ENCODE measurements around the gene SCNN1A.

Gene SCNN1A

DNA sequence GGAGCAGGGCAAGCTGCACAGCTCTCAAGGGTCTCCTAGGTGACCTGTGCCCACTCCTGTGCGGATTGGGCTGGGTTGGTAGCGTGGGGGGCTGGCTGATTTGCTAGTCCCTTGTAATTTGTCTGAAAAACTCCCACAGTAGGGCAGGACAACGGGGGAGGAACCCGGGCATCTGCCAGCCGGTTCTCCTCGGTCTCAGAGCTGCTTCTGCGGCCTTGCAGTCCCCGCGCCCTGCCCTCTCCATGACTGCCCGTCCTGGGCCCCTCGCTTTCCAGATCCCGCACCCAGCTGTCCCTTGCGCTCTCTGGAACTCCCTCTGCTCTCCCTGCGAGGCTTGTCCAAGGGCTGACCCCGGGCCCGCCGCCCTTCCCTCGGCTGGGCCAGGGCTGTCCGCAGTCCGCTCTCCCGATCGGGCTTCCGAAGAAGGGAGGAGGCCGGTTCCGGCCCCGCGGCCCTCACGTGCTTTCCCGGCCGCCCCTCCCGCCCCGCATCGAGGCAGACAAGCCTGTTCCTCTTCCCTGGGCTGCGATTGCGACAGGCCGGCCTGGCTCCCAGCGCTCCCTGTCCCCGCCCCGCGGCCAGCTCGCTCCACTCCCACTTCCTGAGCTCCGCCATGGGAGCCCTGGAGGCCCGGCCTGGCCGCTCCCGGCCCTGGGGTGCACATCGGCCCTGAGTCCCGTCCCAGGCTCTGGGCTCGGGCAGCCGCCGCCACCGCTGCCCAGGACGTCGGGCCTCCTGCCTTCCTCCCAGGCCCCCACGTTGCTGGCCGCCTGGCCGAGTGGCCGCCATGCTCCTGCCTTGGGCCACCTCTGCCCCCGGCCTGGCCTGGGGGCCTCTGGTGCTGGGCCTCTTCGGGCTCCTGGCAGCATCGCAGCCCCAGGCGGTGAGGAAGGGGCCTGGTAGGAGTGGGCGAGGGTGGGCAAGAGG, 8.5 kb upstream of the SCNN1A start, which contains the start of gene LTBR:
LTBR (plus strand) TSS at position 591 of the 927 bp plus-strand sequence; CDS start at position 788, 197 bp downstream.
- DNase-seq = no peak

- DNase-seq = no peak
Observed at GRCh38 chr12:6382982-6383381, 7.6 kb upstream of the SCNN1A start.

GRCh38 chr12:6382371-6382770, 7.0 kb upstream of the SCNN1A start:
- DNase-seq = no peak

DNA sequence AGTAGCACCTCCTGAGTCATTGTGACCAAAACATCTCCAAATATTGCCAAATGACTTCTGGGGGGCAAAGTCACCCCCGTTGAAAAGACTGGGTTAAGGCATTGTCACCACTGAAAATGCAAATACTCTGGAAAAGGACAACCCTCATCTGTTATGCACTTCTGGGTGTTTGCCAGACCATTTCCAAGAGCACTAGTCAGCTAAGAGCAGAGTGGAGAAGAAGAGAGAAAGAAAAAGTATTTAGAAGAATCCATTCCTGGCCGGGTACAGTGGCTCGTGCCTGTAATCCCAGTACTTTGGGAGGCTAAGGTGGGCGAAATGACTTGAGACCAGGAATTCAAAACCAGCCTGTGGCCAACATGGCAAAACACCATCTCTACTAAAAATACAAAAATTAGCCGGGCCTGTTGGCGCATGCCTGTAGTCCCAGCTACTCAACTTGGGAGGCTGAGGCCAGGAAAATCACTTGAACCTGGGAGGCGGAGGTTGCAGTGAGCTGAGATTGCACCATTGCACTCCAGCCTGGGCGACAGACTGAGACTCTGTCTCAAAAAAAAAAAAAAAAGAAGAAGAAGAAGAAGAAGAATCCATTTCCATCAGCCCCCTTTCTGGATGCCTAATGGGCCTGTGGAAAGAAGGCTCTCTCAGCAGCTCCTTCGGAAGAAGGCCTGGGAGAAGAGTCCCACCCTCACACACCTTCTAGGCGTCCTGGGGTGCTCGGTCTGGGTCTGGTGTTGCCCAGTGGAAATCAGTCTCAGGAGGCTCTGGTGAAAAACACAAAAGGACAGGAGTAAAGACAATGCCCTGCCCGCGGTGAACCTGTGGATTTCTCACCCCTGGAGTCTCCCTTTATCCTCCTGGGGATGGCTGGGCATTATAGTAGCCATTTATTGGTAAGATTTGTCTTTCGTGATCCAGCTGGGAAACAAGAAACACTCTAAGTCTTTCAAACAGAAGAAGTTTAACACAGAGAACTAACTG, 5.1 kb upstream of the SCNN1A start:
- no peak for DNase-seq

DNA sequence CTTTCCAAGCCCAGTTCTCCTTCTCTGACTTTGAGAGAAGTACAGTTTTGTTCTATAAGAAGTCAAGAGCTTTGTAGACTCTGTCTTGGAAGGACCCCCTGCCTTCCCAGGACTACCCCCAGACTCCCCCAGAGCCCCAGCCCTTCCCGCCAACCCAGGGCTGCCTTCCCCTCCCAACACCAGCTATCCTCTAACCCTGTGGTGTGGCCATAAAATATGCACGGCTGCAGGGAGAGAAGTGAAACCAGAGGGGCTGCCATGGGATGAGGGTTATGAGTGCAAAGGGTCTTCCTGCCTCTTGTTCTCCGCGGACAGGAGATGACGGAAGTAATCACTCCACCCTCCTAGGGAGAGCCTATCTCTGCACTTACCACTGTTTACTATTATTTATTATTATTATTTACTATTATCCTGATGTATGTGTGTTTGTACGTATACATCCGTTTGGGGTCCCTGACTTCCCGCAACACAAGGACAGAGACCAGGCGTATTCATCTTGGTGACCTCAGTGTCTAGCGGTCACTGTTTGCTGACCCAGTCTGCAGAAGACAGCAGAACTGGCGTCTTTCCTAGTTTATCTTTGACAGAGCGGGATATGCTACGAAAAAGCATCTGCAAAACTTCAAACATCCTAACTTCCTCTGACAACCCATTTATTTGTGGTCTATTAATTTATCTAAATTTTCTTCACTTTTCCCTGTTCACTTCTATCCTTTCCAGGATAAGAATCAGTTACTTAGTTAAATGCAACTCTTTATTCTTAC, 3.5 kb upstream of the SCNN1A start:
- DNase-seq = no peak

- DNase-seq = no peak
Observed at GRCh38 chr12:6377667-6377994, 2.3 kb upstream of the SCNN1A start.

- DNase-seq = no peak
Observed at GRCh38 chr12:6376870-6377666, 1.7 kb upstream of the SCNN1A start.

DNA sequence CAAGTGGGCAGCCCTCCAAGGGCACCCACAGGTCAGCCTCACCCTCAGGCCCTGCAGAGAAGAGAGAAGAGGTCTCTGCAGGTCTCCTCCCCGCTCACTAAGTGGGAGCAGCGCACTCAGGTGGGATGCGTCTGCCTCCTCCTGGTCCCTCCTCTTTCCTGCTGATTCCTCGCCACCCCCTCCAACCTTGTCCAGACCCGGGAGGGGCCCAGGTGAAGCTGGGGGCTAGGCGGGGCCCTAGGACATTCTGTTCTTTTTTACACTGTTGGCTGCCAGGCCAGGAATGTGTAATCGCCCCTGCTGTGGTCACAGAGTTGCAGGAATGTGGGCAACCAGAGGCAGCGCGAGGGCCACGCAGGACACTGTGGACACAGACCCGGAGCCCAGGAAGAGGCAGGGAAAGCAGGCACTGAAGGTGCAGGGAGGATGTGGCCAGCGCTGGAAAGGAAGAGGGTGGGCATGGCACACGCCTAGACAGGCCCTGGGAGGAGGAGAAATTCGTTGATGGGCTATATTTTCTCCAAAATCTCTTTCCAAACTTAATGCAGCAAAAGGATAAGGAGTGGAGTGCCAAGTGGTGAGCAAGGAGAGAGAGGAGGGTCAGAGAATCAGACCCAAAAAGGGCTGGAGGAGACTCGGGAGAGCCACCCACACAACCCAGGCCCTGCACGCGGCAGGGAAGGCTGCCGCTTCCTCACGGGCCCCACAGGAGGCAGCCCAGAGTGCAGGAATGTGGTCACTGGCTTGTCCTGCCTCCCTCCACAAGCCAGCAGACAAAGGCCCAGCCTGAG, 911 bp upstream of the SCNN1A start:
- no peak for DNase-seq

DNA sequence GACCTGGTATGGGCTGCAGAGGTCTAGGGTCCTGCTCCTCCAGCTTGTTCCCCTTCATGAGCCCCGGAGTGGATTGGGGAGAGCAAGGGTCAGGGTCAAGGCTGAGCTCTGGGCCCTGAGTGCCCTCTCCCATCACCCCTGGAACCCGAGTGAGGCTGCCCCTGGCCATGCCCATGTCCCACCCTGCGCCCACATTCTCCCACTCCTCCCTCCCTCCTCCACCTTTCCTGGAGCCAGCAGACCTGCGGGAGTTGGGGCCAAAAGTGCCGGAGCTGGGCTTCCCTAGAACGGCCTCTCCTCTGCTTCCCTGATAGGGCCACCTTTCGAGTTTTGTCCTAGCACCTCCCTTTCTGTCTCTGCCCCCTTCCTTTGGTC, 590 bp downstream of the SCNN1A start:
- no peak for DNase-seq

DNA sequence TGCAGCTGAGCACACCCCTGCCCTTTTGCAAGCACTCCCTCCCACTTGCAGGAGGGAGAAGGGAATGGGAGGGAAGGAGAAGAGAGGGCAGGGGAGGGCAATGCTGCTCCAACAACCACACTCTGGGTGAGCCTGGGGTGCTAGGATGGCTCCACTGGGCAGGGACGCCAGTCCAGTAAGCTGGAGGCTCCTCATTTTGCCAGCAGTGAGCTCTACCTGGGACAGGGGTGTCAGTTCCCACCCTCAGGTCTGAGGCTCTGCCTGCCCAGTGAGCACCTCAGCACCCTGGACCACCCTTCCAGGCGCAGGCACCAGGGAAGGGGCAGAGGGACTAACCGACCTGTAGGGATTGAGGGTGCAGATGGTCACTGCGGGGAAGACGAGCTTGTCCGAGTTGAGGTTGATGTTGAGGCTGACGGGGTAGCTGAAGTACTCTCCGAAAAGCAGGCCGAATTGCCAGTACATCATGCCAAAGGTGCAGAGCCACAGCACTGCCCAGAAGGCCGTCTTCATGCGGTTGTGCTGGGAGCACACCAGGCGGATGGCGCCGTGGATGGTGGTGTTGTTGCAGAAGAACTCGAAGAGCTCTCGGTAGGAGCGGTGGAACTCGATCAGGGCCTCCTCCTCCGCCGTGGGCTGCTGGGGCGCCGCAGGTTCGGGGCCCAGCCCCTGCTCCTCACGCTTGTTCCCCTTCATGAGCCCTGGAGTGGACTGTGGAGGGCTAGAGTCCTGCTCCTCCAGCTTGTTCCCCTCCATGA, 1.2 kb downstream of the SCNN1A start:
- DNase-seq = no peak

DNA sequence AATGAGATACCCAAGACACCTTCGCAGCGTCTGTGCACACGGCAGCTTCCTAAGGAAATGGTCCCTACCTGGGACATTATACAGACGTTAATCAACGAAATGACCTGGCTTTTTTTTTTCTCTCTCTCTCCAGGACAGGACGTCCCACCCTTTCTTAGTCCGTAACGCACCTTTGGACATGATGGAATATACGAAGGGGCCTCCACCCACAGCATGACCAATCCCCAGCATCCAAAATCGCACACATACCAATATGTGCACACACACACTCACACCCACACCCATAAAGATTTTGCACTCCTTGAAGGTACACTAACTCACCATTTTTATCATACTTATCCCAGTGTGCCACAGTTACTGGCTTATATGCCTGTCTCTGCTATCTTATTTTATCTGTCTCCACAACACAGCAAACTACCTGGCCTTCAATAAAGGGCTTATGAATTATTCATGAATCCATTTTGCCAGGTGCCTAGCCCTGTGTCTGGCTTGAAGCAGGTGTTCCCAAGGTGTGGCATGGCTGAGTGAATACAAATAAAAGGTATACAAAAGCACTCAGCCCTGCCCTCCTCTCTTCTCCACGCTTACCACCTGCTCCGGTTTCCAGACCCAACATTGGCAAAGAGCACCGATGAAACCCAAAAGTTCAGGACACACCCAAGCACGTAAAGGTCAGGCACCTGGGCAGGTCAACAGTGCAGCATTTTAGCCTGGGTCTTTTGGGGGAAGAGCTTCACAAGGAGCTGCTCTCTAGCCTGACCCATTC, 2.2 kb downstream of the SCNN1A start:
- DNase-seq = no peak

GRCh38 chr12:6372403-6373003, 2.9 kb downstream of the SCNN1A start:
- DNase-seq = no peak

- DNase-seq = no peak
Observed at GRCh38 chr12:6370994-6371754, 4.2 kb downstream of the SCNN1A start.

GRCh38 chr12:6370576-6370935, 4.8 kb downstream of the SCNN1A start:
- no peak for DNase-seq

DNA sequence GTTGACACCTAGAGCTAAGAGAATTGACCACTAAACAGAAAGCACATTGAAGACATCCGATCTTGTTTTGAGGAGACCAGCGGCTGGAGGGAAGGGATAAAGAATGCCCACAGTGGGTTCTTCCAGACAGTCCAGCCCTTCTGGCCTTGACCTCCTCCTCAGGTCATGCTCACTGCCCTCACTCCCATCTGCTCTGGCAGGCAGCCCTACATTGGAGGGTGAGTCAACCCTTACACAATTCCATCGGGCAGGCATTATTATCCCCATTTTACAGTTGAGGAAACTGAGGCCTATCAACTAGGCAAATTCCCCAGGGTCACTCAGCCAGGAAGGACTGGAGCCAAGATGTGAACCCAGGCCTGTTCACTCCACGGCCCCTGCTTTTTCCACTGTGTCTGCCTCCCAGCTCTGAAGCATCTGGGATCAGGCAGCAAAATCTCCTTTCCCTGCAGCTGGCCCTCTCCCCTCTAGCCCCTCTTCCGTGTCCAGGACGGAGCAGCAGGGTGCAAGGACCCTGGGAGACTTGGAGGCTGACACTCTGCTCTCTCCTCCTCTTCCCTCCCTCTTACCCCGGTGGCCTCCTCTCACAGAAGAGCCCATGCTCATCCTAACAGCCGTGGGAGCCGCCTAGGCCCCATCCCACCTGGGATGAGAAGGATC, 5.3 kb downstream of the SCNN1A start:
- no peak for DNase-seq

DNA sequence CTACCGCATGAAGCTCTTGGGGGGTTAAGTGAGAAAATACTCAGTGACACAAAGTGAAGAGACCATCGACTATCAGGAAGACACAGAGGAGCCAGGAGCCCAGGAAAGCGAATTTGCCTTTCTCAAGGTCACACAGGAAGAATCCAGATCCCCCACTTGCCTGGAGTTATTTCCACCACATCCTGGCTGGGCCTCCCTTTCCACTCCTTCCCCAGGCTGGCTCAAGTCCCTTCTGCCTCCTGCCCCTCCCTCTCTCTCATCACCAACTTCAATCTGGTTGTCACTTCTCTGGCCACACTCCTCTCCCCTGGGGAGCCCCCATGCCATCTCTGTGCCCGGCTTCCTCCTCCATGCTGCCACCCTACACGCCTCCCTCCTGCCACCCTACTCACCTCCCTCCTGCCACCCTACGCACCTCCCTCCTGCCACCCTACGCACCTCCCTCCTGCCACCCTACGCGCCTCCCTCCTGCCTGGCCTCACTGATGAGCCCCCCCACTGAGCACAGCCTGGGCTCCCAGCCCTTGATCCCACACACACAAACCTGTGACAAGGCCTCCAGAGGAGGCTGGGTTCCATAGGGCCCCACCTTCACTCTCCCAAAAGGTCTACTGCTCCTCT, 6.3 kb downstream of the SCNN1A start:
- DNase-seq = no peak
